Duodenal mucosa (tissue), 2 donors: ENCODE data around the gene NFU1.

Experiments
- H3K27ac ChIP-seq: one replicate; pipeline ENCODE4 v1.7.0; 2013; ENCODE audit warnings: low read depth, low read length
- H3K27me3 ChIP-seq, 2 donors: one replicate each; pipeline ENCODE4 v1.7.0; 2013; ENCODE audit warnings: low read length in 2 of 2, control low read depth in 1 of 2; ENCODE audit not compliant: insufficient read depth in 2 of 2, control insufficient read depth in 1 of 2
- H3K36me3 ChIP-seq, 2 donors: one replicate each; pipeline ENCODE4 v1.7.0; 2013; ENCODE audit warnings: low read length in 2 of 2, control low read depth in 1 of 2; ENCODE audit not compliant: insufficient read depth in 2 of 2, control insufficient read depth in 1 of 2
- H3K4me1 ChIP-seq, 2 donors: one replicate each; pipeline ENCODE4 v1.7.0; 2013; ENCODE audit warnings: low read length in 2 of 2, control low read depth in 1 of 2; ENCODE audit not compliant: insufficient read depth in 2 of 2, control insufficient read depth in 1 of 2
- H3K4me3 ChIP-seq, 2 donors: one replicate each; pipeline ENCODE4 v1.7.0; 2013; ENCODE audit warnings: low read length in 2 of 2, low read depth in 1 of 2
- H3K9ac ChIP-seq, 2 donors: one replicate each; pipeline ENCODE4 v1.7.0; 2013; ENCODE audit warnings: low read length in 2 of 2, low read depth in 1 of 2
- H3K9me3 ChIP-seq, 2 donors: one replicate each; pipeline ENCODE4 v1.7.0; 2013; ENCODE audit warnings: low read length in 2 of 2, control low read depth in 1 of 2; ENCODE audit not compliant: control insufficient read depth in 1 of 2

Gene NFU1

DNA sequence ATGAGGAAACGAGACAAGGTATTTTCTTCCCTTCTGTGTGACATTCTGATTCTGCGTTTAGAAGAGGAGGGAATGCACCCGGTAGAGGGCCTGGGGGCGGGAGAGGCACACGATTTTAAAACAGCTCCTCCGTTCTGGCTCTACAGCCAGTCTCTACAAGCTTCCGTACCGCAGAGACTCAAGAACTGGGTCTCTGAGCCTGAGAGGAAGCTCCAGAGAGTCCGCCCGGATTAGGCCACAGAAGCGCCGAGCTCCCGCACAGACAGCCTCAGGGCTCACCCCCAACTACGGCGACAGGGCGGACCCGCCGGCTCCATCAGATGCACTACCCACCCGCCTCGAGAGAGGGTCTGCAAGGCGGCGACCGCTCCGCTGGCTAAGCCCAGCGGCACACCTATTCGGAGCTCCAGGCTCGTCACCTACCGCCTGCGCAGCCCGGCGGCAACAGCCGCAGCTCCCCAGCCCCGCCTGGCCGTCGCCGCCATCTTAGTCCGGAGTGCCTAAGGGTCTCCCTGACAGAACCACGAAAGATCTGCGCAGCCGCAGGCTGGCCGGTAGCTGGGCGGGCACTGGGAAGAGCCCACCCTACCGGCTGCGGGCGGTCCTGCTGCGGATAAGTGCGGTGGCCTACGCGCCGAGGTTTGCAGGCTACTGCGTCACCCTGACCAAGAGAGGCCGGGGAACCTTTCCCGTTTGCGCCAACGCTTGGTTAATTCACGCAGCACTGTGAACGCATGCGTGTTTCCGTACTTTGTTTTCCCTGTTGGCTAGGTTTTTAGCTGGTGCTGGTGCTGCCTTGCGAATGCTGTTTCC lies at the start of gene NFU1:
TSS of gene NFU1 (minus strand) at position 498 of the 813 bp plus-strand sequence. CDS start at position 485, 13 bp downstream.
- Histone ChIP-seq H3K9ac (peak within 1 kb of the TSS; percentile 71 to 94), H3K27ac (peak within 1 kb of the TSS; percentile 91), H3K4me1 (peaks cover 20 to 26% of the 10 kb centered on the region in 2 donors), H3K27me3 (no peaks in the 10 kb centered on the region), H3K36me3 (no peaks in the 10 kb centered on the region), H3K4me3 (peak within 1 kb of the TSS; percentile 82 to 92), H3K9me3 (peaks cover 0 to 2% of the 10 kb centered on the region in 2 donors)

DNA sequence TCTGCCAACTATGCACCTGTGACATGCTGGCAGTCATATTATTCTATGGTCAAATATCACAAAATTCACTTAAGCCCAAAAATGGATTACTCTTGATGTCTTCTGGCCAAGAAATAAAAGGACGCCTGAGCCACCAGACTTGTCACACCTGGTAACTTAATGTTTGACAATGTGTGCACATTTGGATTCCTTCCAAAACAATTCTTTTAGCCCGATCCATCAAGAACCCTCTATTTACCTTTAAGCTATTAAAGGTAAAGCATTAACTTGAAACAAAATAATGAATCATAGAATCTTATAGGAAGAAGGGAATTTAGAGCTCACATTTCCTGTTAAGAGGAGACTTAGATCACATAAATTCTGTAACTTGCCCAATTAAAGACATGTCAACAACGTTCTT lies 46.5 kb upstream of the NFU1 start:
- Histone ChIP-seq H3K36me3 (peaks cover 4 to 5% of the 10 kb centered on the region in 2 donors), H3K9me3 (no peaks in the 10 kb centered on the region), H3K27me3 (no peaks in the 10 kb centered on the region), H3K27ac (no peak overlapping the region), H3K9ac (no peak overlapping the region), H3K4me3 (no peak overlapping the region), H3K4me1 (peaks cover 0 to 17% of the 10 kb centered on the region in 2 donors)

DNA sequence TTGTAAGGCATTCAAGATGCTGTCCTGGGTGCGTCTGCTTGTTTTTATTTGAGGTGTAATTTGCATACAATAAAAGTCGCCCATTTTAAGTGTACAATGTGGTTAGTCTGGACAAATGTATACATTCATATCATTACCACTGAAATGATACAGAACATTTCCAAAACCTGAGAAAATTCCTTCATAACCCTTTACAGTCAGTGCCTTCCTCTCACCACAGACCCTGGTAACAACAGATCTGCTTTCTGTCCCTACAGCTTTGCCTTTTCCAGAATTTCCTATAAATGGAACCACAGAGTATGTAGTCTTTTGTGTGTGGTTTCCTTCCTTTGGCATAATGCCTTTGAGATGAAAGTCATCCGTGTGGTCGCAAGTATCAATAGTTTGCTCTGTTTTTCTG lies 45.8 kb upstream of the NFU1 start:
- H3K27ac ChIP-seq: no peak overlapping the region
- H3K36me3 ChIP-seq: peaks cover 4 to 5% of the 10 kb centered on the region in 2 donors

DNA sequence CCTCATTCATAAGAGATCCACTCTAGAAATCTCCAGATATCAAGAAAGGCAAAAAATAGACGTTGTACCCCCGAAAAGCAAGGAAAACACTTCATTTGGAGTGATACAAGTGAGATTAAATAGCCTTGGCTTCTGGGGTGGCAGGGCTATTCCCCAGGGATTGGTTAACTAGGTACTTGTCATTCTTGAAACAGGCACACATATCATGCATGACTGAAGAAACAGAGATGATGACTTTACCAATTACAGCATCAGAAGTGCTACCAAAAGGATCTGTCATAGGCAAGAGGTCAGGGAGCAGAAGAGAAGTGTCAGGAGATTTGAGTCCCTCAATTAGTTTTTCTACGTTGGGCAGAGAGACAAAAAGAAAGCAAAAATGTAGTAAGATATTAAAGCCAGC lies 45.2 kb upstream of the NFU1 start:
- no peak overlapping the region for H3K9ac ChIP-seq
- H3K27ac ChIP-seq: no peak overlapping the region
- no peak overlapping the region for H3K4me3 ChIP-seq
- H3K36me3 ChIP-seq: peaks cover 4 to 5% of the 10 kb centered on the region in 2 donors
- peaks cover 0 to 17% of the 10 kb centered on the region in 2 donors for H3K4me1 ChIP-seq
- H3K27me3 ChIP-seq: no peaks in the 10 kb centered on the region
- no peaks in the 10 kb centered on the region for H3K9me3 ChIP-seq

More for the DNA sequence above, 45.8 kb upstream of the NFU1 start:
- H3K9ac ChIP-seq: no peak overlapping the region
- H3K27me3 ChIP-seq: no peaks in the 10 kb centered on the region
- H3K4me3 ChIP-seq: no peak overlapping the region
- H3K4me1 ChIP-seq: peaks cover 0 to 17% of the 10 kb centered on the region in 2 donors
- H3K9me3 ChIP-seq: no peaks in the 10 kb centered on the region

DNA sequence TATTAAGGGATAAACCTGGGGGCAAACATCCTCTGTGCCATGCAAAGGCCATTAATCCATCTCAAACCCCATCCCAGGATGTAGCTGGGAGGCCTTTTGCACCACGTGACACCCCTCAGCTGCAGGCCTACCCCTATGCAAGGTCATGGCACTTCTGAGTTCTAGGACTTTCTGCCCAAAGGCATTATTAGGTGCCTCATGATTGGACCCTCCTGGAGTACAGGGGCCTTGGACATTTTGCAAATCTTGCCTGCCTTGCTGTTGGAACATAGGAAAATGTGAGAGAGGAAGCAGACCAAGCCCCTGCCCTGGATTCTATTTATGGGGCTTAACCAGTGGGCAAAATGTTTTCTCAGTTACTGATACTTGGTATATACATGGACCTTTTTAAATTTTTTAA lies 44.2 kb upstream of the NFU1 start:
- Histone ChIP-seq H3K36me3 (no peaks in the 10 kb centered on the region), H3K4me1 (peaks cover 0 to 18% of the 10 kb centered on the region in 2 donors), H3K9ac (no peak overlapping the region), H3K27ac (no peak overlapping the region), H3K9me3 (no peaks in the 10 kb centered on the region), H3K4me3 (no peak overlapping the region), H3K27me3 (no peaks in the 10 kb centered on the region)

DNA sequence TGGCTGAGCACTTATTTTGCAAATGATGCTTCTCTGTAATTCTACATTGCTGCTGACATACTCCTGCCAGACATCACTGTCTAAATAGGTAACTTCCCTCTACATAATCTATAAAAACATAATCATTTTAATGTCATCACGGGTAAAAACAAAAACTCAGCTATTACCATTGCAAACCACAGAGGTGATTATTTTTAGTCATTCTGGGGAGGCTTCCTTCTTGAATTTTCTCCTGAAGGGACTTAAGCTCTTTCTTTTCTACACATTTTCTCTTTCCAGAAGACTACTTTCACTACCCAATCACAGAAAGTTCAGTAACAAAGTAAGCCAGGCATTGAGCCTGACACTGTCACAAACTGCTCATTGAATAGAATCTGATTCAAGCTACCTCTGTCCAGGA lies 40.4 kb upstream of the NFU1 start:
- H3K36me3 ChIP-seq: no peaks in the 10 kb centered on the region
- H3K9ac ChIP-seq: no peak overlapping the region
- H3K27me3 ChIP-seq: no peaks in the 10 kb centered on the region
- H3K4me3 ChIP-seq: no peak overlapping the region
- H3K27ac ChIP-seq: no peak overlapping the region
- peaks cover 0 to 14% of the 10 kb centered on the region in 2 donors for H3K4me1 ChIP-seq
- H3K9me3 ChIP-seq: no peaks in the 10 kb centered on the region

DNA sequence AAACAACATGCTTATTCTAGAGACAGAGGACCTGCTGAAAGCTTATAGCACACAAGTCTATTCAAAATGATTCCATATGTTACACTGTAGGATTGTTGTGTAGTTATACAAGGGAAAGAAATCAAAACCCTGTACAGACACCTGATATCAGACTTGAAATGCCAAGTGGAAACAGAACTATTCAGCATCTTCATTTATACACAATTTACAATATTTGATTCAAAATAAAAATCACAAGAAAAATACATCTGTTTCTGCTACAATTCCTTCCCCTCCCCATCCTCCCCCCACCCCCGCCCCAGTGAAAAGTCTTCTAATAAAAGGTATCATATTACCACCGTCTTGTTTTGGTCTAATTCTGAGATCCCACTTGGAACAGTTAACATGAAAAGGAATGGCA lies 37.5 kb upstream of the NFU1 start:
- H3K27me3 ChIP-seq: no peaks in the 10 kb centered on the region
- H3K4me3 ChIP-seq: no peak overlapping the region
- H3K4me1 ChIP-seq: peaks cover 3 to 20% of the 10 kb centered on the region in 2 donors
- no peaks in the 10 kb centered on the region for H3K9me3 ChIP-seq
- no peak overlapping the region for H3K9ac ChIP-seq
- no peaks in the 10 kb centered on the region for H3K36me3 ChIP-seq
- H3K27ac ChIP-seq: no peak overlapping the region

DNA sequence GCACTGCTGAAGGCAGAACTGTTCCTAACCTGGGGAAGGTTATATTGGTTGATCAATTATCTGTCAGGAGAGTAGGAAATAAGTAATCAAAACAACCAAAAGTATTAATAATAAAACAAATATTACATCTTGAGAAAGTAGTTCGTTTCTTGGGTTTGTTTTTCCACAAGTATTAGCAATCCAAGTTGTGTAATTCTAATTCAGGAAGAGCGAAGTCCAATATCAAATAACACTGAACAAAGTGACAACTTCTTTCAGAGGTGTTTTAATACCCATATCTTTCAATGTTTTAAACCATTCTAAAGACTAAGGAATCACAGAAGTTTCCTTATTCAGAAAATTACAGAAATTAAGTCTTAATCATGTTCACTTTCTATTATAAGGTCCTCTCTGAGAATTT lies 34.6 kb upstream of the NFU1 start:
- Histone ChIP-seq H3K4me1 (peaks cover 3 to 17% of the 10 kb centered on the region in 2 donors), H3K9ac (no peak overlapping the region)

DNA sequence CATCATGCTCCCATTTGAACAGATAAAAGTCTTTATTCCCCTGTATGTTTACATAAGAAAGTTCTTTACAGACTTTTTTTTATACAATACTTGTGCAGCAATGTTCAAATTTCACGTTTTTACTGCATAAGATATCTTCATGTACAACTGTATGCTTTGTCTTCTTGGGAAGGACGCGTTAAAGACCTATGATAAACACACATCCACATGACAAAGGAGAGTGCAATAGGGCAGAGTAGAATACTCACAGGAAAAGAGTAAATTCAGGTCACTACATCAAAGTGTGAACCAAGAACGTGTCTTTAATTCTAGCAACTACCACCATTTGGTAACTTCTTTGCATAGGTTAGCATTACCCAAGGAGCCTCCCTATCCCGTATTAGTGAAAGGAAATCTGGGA lies 33.7 kb upstream of the NFU1 start:
- Histone ChIP-seq H3K9ac (no peak overlapping the region), H3K27me3 (no peaks in the 10 kb centered on the region), H3K27ac (no peak overlapping the region), H3K36me3 (peaks cover 0 to 5% of the 10 kb centered on the region in 2 donors), H3K4me1 (peaks cover 3 to 11% of the 10 kb centered on the region in 2 donors), H3K4me3 (no peak overlapping the region), H3K9me3 (no peaks in the 10 kb centered on the region)

More for the DNA sequence above, 34.6 kb upstream of the NFU1 start:
- no peaks in the 10 kb centered on the region for H3K9me3 ChIP-seq
- H3K4me3 ChIP-seq: no peak overlapping the region
- H3K27me3 ChIP-seq: no peaks in the 10 kb centered on the region
- no peak overlapping the region for H3K27ac ChIP-seq
- H3K36me3 ChIP-seq: no peaks in the 10 kb centered on the region

DNA sequence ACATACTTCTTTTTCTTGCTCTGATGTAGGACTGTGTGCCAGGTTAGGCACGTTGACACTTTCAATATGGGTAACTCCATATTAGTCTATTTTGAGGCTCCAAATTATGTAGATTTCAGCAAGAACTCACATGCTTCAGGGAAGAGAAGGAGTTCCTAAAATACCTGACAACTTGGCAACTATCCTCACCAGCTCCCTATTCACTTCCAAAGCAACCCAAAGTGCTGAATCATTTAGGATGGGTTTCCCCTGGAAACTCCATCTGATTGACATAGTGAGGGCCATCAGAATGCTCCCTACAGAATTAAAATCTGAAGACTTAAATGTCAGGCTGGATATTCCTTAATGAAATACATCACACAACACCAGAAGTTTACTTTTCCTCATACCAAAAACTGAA lies 32.5 kb upstream of the NFU1 start:
- H3K4me3 ChIP-seq: no peak overlapping the region
- H3K9ac ChIP-seq: no peak overlapping the region
- H3K36me3 ChIP-seq: peaks cover 0 to 13% of the 10 kb centered on the region in 2 donors
- no peak overlapping the region for H3K27ac ChIP-seq
- H3K4me1 ChIP-seq: peaks cover 3 to 9% of the 10 kb centered on the region in 2 donors
- H3K9me3 ChIP-seq: no peaks in the 10 kb centered on the region
- H3K27me3 ChIP-seq: no peaks in the 10 kb centered on the region
